Stimulated activated CD4-positive, alpha-beta T cell treated with anti-CD3 and anti-CD28 coated beads, Interleukin-2, amount 100 ng/mL, for 4 hours (primary cell): Measurements from ENCODE around the gene CEP76.

Experiments used
- DNase-seq: peaks from one replicate; pipeline ENCODE4 v3.0.0-alpha.2; 2020; ENCODE audit warnings: low read depth

The CEP76 gene

DNA sequence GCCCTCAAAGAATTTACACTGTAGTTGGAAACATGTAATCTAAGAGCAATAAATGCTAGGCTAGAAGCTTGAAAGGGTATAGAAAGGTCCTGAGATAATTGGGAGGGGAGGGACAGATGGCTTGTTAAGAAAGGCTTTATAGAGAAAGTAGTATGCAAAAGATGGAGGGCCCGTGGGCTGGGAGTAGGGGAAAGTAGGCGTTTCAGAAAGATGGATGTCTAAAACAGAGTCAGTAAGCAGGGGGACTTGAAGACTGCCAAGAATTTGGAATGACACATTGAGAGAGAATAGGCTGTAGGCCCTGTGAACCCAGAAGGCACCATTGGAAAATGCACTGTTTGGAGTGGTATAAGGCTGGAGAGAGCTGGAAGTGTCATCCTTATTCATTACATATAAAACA is 1.1 kb upstream of the CEP76 start:
- DNase-seq, result no peak

DNA sequence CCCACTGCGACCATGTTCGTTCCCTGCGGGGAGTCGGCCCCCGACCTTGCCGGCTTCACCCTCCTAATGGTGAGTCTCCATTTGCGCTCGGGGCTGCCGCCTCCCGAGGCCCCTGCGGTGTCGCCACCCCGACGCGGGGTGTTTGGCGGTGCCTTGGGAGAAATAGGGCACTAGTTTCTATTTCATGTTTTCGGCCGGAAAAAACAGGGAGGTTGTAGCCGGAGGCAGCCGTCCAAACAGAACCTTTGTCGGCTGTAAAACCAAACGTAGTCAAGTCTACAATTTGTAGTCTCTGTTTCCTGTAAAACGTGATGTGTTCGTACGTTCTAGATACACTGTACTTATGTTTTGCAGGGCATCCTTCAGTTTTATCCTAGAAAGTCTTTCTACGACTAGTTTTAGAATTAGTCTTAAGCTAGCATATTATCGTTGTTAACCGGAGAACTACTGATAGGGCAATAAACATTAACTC is 609 bp upstream of the CEP76 start:
- DNase-seq, result no peak

GRCh38 chr18:12701161-12701560 is 1.4 kb downstream of the CEP76 start:
- no peak for DNase-seq

DNA sequence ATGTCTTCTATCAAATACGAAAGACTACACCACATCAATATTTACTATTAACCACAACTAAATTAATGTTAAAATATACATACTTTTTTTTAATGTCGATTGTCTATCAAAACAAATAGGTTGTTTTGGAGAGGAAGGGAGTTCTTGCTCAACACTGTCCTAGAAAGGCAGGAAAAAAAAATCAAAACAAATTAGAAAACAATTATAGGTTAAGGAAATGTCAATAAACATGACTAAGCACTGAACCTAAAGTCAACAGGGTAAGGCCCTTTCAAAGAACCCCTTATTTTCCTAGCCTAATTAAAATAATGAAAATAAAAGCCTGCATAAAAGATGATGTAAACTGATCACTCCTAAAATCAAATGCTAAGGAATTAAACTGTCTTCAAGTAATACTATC is 2.8 kb downstream of the CEP76 start:
- no peak for DNase-seq

- DNase-seq, result no peak
Observed at GRCh38 chr18:12694032-12694431, 8.5 kb downstream of the CEP76 start.

DNA sequence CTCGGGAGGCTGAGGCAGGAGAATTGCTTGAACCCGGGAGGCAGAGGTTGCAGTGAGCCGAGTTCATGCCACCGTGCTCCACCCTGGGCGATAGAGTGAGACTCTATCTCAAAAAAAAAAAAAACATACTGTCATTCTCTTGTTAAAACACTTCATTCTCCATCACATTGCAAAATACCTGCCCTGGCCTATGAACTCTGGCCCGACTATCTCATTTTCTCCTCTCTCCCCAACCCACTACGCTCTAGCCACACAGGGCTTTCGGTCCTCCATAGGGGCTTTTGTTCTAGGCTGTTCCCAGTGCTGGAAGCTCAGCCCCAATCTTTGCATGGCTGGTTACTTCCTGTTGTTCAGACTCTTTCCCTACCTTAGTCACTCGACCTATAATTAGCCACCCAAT is 10.3 kb downstream of the CEP76 start:
- no peak for DNase-seq

DNA sequence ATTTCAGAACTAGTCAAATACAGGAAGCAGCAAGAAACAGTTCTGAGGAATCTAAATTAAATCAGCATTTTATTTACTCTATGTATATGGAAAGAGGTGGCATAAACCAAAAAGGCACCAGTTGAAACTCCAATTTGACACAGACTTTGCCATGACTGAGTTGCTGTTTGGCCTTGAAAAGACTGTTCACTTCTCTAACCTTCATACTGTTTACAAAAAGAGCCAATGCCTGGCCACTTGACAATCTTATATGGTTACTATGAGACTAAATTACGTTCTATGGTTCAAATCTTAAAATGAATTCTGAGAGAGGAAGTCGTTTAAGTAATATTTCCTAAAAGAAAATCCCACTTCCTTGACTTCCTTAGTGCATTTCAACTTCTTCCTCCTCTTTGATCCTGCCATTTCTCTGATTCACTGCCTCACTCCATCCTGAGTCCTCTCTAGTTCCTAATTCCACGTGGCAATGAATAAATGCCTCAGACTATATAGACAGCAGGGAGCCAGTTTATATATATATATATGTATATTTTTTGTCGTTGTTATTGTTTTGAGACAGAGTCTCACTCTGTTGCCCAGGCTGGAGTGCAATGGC is 13.2 kb downstream of the CEP76 start:
- DNase-seq, result no peak

GRCh38 chr18:12686100-12686499 is 16.4 kb downstream of the CEP76 start:
- no peak for DNase-seq

DNA sequence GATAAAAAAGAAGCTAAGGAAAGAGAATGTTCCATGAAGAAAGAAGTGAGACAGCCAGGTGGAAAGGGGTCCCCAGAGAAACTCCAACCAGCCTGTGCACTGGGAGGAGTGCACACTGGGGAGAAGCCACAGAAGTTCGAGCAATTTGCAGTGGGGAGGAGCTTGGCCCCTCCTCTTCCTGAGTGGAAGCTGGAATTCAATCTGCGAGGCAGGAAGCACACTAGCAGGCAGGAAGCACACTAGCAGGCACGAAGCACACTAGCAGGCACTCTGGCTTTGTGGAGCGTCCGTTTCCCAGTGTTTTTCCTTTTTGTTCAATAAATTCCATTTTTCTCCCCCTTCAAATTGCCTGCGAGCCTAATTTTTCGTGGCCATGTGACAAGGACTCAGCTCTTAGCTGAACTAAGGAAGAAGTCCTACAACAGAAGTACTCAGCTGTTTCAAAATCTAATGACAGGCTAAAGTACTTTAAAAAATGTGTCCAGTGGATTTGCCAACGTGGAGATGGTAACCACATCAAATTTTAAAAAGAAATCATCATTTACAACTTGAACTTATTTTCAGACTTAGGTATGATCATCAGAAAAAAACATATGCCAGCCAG is 23.2 kb downstream of the CEP76 start:
- DNase-seq, result no peak

DNA sequence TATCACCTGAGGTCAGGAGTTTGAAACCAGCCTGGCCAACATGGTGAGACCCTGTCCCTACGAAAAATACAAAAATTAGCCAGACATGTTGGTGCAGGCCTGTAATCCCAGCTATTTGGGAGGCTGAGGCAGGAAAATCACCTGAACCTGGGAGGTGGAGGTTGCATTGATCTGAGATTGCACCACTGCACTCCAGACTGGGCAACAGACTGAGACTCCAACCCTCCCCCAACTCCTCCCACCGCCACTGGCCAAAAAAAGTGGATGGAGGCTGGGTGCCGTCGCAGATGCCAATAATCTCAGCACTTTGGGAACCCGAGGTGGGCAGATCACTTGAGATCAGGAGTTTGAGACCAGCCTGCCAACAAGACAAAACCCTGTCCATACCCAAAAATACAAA is 34.5 kb downstream of the CEP76 start:
- DNase-seq, result no peak

DNA sequence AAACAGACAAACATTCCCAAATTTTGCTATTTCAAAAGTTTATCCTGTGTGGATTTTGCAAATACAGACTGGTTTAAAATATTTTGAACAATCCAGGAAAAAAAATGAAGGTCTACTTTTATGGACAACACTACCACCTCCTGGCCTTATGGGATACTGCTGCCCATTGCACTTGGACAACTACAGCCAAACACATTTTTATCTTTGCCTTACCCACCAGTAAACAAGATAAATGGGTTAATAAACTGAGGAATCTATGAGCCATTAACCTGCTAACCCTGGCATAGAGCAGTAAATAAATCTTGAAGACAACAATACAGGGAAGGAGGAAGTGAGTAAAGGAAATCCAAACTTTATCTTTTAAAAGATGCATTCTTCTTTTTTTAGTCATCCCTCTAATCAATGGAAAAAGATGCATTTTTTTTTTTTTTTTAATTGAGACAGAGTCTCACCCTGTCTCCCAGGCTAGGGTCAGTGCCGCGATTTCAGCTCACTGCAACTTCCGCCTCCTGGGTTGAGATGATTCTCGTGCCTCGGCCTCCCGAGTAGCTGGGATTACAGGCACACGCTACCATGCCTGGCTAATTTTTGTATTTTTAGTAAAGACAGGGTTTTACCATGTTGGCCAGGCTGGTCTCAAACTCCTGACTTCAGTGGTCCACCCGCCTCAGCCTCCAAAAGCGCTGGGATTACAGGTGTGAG is 42.5 kb downstream of the CEP76 start:
- DNase-seq, result no peak

DNA sequence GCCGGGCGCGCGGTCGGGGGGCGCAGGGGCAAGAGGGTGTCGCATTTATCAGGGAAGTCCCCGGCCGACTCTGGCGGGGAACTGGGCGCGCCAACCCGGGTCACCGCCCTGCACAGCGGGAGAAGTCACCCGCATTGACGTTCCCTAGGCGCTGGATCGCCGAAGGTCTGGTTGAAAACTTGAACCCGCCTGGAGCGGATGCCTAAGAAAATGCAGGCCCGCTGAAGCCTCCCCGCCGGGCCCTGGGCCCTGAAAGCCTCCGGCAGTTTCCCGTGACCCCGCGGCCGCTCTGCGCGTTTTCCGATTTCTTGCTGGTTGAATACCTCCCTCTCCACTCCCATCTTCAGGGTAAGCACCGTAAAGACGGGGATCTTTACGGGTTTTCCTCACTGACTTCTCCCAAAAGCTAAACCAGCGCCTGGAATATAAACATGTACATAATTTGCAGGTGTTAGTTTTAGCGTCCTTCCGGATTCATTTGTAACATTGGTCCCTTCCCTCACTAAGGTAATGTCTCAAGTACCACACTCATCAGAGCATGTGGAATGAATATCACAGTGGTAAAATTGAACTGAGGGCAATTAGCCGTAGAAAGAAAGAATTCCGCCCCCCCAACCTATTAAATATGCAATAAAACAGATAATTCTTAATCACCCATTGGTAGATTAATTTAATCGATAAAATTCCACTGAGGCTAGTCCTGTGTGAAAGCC is 43.9 kb downstream of the CEP76 start:
- no peak for DNase-seq

DNA sequence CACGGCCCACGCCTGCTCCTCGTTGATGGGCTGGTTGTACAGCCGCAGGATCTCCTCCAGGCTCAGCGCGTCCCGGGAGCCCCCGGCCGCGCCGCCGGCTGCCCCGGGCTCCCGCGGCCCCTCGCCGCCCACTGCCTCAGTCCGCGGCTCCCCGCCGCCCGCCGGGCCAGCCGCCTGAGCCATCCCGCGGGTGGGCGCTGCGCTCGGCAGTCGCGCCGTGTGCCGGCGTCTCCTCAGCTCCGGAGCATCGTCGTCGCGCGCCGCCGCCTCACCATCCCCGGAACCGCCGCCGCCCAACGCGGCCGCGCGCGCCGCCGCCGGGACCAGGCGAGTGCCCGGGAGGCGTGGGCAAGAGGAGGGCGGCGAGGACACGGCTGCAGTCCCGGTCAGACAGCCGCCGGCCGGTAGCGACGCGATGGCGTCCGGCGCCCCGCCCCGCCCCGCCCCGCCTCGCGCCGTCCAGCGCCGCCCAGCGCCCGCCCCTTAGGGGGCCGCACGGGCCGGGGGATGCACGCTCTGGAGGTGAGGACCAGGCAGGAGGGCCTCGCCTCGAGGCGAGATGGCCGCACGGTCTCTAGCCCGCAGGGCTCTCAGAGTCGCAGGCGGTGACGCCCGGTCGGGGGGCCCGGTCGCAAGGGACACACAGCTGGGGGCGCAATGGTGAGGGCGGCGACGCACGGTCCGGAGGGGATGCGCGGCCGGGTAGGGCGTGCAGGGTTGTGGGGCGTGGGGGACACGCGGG is 44.7 kb downstream of the CEP76 start, which contains the start of gene SPIRE1:
Gene SPIRE1 (minus strand): TSS at position 424 of the 742 bp plus-strand sequence. CDS start 241 bp downstream, at position 183.
- no peak for DNase-seq

DNA sequence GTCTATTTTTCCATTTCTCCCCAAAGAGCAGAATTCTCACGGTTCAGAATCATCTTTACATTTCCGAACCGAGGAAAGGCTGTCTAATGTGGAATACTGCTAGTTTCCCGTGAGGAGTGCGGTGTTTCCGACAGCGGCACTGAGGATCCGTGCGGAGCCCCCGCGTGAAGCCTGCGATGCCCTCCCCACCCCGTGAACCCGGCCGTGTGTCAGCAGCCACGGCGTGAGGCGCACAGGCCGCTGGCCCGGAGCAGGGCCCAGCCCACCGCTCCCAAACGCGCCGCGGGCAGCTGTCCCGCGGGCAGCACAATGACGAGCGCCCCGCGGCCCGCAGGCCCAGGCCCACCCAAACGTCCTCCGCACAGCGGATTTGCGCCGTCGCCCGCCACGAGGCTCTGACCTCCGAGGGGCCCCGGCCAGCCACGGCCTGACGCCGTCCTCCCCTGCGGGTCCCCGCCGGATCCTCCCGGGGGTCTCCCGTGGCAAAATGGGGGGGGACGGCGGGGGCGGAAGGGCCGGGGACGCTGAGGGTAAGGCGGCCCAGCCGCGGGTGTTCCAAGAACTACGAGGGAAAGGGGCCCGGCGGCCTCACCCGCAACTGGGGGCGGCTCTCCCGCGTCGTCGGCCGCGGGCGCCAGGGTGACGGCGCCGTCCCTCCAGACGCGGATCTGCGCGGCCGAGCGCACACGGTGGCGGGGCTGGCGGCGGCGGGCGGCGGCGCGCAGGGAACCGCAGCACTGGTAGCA is 45.4 kb downstream of the CEP76 start:
- DNase-seq, result no peak

- DNase-seq, result no peak
Observed at GRCh38 chr18:12656605-12656937, 46.0 kb downstream of the CEP76 start.

DNA sequence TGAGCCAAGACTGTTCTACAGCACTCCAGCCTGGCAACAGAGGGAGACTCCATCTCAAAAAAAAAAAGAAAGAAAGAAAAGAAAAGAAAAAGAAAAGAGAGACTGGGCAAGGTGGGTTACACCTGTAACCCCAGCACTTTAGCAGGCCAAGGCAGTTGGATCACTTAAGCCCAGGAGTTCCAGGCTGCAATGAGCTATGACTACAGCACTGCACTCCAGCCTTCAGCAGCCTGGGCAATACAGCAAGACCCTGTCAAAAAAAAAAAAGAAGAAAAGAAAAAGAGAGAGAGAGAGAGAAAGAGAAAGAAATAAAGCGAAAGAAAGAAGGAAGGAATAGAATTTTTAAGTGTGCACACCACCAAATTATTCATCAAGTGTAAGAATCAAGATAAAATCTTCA is 47.6 kb downstream of the CEP76 start:
- no peak for DNase-seq

- DNase-seq, result no peak
Observed at GRCh38 chr18:12652861-12653401, 49.6 kb downstream of the CEP76 start.

DNA sequence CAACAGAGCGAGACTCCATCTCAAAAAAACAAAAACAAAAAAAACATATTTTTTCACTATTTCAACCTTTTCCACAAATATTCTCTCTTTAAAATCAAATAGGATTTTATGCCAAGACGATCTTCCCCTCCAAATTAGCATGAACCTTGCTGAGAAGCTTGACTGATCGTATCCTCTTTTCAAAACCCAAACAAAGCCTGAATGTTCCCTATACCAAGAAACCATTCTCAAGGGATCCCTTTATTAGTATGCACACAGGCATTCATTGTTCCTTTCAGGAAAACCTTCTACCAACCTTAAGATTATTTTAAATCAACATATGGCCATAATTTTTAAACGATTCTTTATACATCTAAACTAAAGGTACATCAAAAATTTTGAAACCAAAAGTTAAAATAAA is 50.9 kb downstream of the CEP76 start:
- DNase-seq, result no peak

- DNase-seq, result no peak
Observed at GRCh38 chr18:12647773-12648172, 54.8 kb downstream of the CEP76 start.

- DNase-seq, result no peak
Observed at GRCh38 chr18:12645751-12646203, 56.7 kb downstream of the CEP76 start.

GRCh38 chr18:12645254-12645653 is 57.3 kb downstream of the CEP76 start:
- no peak for DNase-seq
